HEK293 (cell line): Measurements from ENCODE around the gene KLHL8.

Experiments
- CTCF ChIA-PET: fragments of 350-600 bp; formaldehyde crosslinking; extraction: SDS; loops from one replicate; lab custom pipeline; 2021; ENCODE audit warnings: antibody characterized with exemption; lab: Yijun Ruan, JAX
- POLR2A ChIA-PET: fragments of 300-600 bp; formaldehyde crosslinking; extraction: SDS; loops from one replicate; lab custom pipeline; 2020; ENCODE audit warnings: antibody characterized with exemption, inconsistent platforms; lab: Yijun Ruan, JAX
- H3K27ac ChIP-seq: fragments of 200-500 bp; sonication (Bioruptor generic); 2 replicates; pipeline ENCODE4 v1.5.1; 2014; ENCODE audit warnings: low read depth, low read length, control low read depth, inconsistent platforms; ENCODE audit errors: extremely low read depth
- H3K36me3 ChIP-seq, 2 experiments: fragments of 200-500 bp in 1 of 2; sonication (Bioruptor generic) in 1 of 2; 1 replicate in 1 of 2; 2 replicates in 1 of 2; pipeline ENCODE4 v1.5.1; 2014 to 2017; ENCODE audit warnings: inconsistent platforms in 2 of 2, low read length in 2 of 2; ENCODE audit not compliant: control insufficient read depth in 2 of 2, insufficient read depth in 1 of 2
- H3K4me1 ChIP-seq: fragments of 200-500 bp; sonication (Bioruptor generic); 2 replicates; pipeline ENCODE4 v1.5.1; 2014; ENCODE audit warnings: mild to moderate bottlenecking, low read length, inconsistent platforms; ENCODE audit not compliant: control insufficient read depth, insufficient read depth
- H3K4me3 ChIP-seq: 2 replicates; pipeline ENCODE4 v1.5.1; 2011; ENCODE audit warnings: low read depth, mild to moderate bottlenecking, control low read depth, low read length, moderate library complexity
- H3K9me3 ChIP-seq: fragments of 200-500 bp; sonication (Bioruptor generic); 2 replicates; pipeline ENCODE4 v1.5.1; 2014; ENCODE audit warnings: low read depth, low read length, inconsistent platforms; ENCODE audit not compliant: control insufficient read depth, insufficient read depth
- GFI1B ChIP-seq: fragments of 450-650 bp; formaldehyde crosslinking; IDR thresholded peaks from 2 replicates; pipeline ENCODE4 v1.5.1; 2016; ENCODE audit warnings: missing biosample characterization, missing genetic modification characterization
- KLF8 ChIP-seq: fragments of 450-650 bp; formaldehyde crosslinking; IDR thresholded peaks from 2 replicates; pipeline ENCODE4 v1.5.1; 2016; ENCODE audit warnings: missing biosample characterization, missing genetic modification characterization
- ZFP41 ChIP-seq: fragments of 450-650 bp; formaldehyde crosslinking; IDR thresholded peaks from 2 replicates; pipeline ENCODE4 v1.5.1; 2016; ENCODE audit warnings: missing biosample characterization, missing genetic modification characterization, borderline replicate concordance
- ZNF112 ChIP-seq: fragments of 450-650 bp; formaldehyde crosslinking; IDR thresholded peaks from 2 replicates; pipeline ENCODE4 v1.5.0; 2017; ENCODE audit warnings: missing biosample characterization, missing genetic modification characterization
- ZNF146 ChIP-seq: fragments of 450-650 bp; formaldehyde crosslinking; IDR thresholded peaks from 2 replicates; pipeline ENCODE4 v1.5.1; 2016; ENCODE audit warnings: missing biosample characterization, missing genetic modification characterization
- ZNF16 ChIP-seq: fragments of 450-650 bp; formaldehyde crosslinking; IDR thresholded peaks from 2 replicates; pipeline ENCODE4 v1.5.1; 2016; ENCODE audit warnings: low read depth, missing biosample characterization, missing genetic modification characterization
- ZNF174 ChIP-seq: fragments of 450-650 bp; formaldehyde crosslinking; IDR thresholded peaks from 2 replicates; pipeline ENCODE4 v1.5.0; 2017; ENCODE audit warnings: missing biosample characterization, mild to moderate bottlenecking, missing genetic modification characterization
- ZNF214 ChIP-seq: fragments of 450-650 bp; formaldehyde crosslinking; IDR thresholded peaks from 2 replicates; pipeline ENCODE4 v1.5.1; 2017; ENCODE audit warnings: missing biosample characterization, mild to moderate bottlenecking, missing genetic modification characterization, borderline replicate concordance
- ZNF274 ChIP-seq, 2 experiments: fragments of 200-500 bp in 1 of 2; fragments of 450-650 bp in 1 of 2; sonication (Bioruptor generic) in 1 of 2; formaldehyde crosslinking in 1 of 2; IDR thresholded peaks; 2 replicates each; pipeline versions ENCODE4 v1.5.1 to v1.6.1; 2014 to 2016; ENCODE audit warnings: borderline replicate concordance in 1 of 2, inconsistent platforms in 1 of 2, low read length in 1 of 2, missing biosample characterization in 1 of 2, missing genetic modification characterization in 1 of 2
- ZNF350 ChIP-seq: fragments of 450-650 bp; formaldehyde crosslinking; IDR thresholded peaks from 2 replicates; pipeline ENCODE4 v1.5.0; 2017; ENCODE audit warnings: missing biosample characterization, mild to moderate bottlenecking, missing genetic modification characterization
- ZNF354C ChIP-seq: fragments of 450-650 bp; formaldehyde crosslinking; IDR thresholded peaks from 2 replicates; pipeline ENCODE4 v1.5.1; 2016; ENCODE audit warnings: missing biosample characterization, missing genetic modification characterization, low read depth, borderline replicate concordance
- ZNF48 ChIP-seq: fragments of 450-650 bp; formaldehyde crosslinking; IDR thresholded peaks from 2 replicates; pipeline ENCODE4 v1.5.1; 2016; ENCODE audit warnings: missing biosample characterization, missing genetic modification characterization
- ZNF510 ChIP-seq: fragments of 450-650 bp; formaldehyde crosslinking; IDR thresholded peaks from 2 replicates; pipeline ENCODE4 v1.5.1; 2018; ENCODE audit warnings: mild to moderate bottlenecking, missing genetic modification characterization, missing biosample characterization; ENCODE audit not compliant: insufficient replicate concordance
- ZNF518A ChIP-seq: fragments of 450-650 bp; formaldehyde crosslinking; conservative IDR thresholded peaks from 2 replicates; pipeline ENCODE4 v1.5.1; 2016; ENCODE audit warnings: low read depth, missing biosample characterization, missing genetic modification characterization
- ZNF670 ChIP-seq: fragments of 450-650 bp; formaldehyde crosslinking; IDR thresholded peaks from 2 replicates; pipeline ENCODE4 v1.5.1; 2016; ENCODE audit warnings: missing biosample characterization, missing genetic modification characterization, low read depth
- ZNF701 ChIP-seq: fragments of 450-650 bp; formaldehyde crosslinking; IDR thresholded peaks from 2 replicates; pipeline ENCODE4 v1.5.1; 2016; ENCODE audit warnings: missing biosample characterization, missing genetic modification characterization
- ZXDB ChIP-seq: fragments of 450-650 bp; formaldehyde crosslinking; IDR thresholded peaks from 2 replicates; pipeline ENCODE4 v1.5.1; 2016; ENCODE audit warnings: missing biosample characterization, missing genetic modification characterization
- TF ChIP-seq, protein P1 (sequence below): fragments of 450-650 bp; formaldehyde crosslinking; IDR thresholded peaks from 2 replicates; pipeline ENCODE4 v1.5.1; 2016; ENCODE audit warnings: missing biosample characterization, missing genetic modification characterization

Gene KLHL8

DNA sequence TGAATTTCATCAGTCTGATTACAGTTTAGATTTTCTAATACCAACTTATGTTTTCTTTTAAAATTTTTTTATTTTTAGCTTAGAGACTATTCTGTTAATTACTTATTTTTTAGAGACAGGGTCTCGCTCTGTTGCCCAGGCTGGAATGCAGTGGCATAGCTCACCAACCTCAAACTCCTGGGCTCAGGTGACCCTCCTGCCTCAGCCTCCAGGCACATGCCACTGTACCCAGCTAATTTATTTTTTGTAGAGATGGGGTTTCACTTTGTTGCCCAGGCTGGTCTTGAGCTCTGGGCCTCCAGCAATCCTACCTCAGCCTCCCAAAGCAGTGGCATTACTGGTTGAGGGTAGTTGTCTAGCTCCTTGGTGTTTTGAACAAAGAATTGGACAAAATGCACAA lies 102.0 kb downstream of the KLHL8 start:
- ChIA-PET POLR2A (no interaction called here), CTCF (interaction anchor here (0.9 to 1.4 kb wide), 3 partner anchors 13 to 196 kb away, joined by 3 to 4 read pairs (median 4); no protein-coding TSS in a partner anchor)

GRCh38 chr4:87117732-87118075 lies 102.7 kb downstream of the KLHL8 start:
- Histone ChIP-seq H3K27ac (no peak overlapping the region), H3K4me3 (no peak overlapping the region)
- CTCF ChIA-PET: no interaction called here
- TF ChIP-seq ZFP41 (tag by site-specific recombination): no peak
- no peak for TF ChIP-seq ZXDB
- TF ChIP-seq ZNF518A (tag by site-specific recombination): no peak
- TF ChIP-seq, protein P1, sequence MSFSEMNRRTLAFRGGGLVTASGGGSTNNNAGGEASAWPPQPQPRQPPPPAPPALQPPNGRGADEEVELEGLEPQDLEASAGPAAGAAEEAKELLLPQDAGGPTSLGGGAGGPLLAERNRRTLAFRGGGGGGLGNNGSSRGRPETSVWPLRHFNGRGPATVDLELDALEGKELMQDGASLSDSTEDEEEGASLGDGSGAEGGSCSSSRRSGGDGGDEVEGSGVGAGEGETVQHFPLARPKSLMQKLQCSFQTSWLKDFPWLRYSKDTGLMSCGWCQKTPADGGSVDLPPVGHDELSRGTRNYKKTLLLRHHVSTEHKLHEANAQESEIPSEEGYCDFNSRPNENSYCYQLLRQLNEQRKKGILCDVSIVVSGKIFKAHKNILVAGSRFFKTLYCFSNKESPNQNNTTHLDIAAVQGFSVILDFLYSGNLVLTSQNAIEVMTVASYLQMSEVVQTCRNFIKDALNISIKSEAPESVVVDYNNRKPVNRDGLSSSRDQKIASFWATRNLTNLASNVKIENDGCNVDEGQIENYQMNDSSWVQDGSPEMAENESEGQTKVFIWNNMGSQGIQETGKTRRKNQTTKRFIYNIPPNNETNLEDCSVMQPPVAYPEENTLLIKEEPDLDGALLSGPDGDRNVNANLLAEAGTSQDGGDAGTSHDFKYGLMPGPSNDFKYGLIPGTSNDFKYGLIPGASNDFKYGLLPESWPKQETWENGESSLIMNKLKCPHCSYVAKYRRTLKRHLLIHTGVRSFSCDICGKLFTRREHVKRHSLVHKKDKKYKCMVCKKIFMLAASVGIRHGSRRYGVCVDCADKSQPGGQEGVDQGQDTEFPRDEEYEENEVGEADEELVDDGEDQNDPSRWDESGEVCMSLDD (tag by site-specific recombination): no peak
- TF ChIP-seq ZNF510 (tag by site-specific recombination): no peak
- no peak for TF ChIP-seq ZNF354C (tag by site-specific recombination)
- no peak for TF ChIP-seq ZNF48 (tag by site-specific recombination)
- no peak for TF ChIP-seq ZNF146 (tag by site-specific recombination)
- no peak for TF ChIP-seq ZNF214 (tag by site-specific recombination)
- no peak for TF ChIP-seq ZNF16
- TF ChIP-seq, all 188 proteins: peak for 0
- Histone ChIP-seq H3K4me1 (no peaks in the 10 kb centered on the region), H3K9me3 (no peaks in the 10 kb centered on the region), H3K36me3 (peaks cover 0 to 46% of the 10 kb centered on the region in 2 experiments; a peak in 1 of 3 replicates)
- POLR2A ChIA-PET: no interaction called here

More for the DNA sequence above, 102.0 kb downstream of the KLHL8 start:
- no peaks in the 10 kb centered on the region for H3K4me1 ChIP-seq
- H3K9me3 ChIP-seq: no peaks in the 10 kb centered on the region
- no peak overlapping the region for H3K4me3 ChIP-seq
- no peak for TF ChIP-seq ZNF174 (tag by site-specific recombination)
- no peak for TF ChIP-seq ZNF518A (tag by site-specific recombination)
- TF ChIP-seq GFI1B: no peak
- TF ChIP-seq ZNF701 (tag by site-specific recombination): no peak
- TF ChIP-seq ZNF670 (tag by site-specific recombination): no peak
- no peak for TF ChIP-seq KLF8
- no peak for TF ChIP-seq ZNF112 (tag by site-specific recombination)
- TF ChIP-seq ZNF274 (IDR thresholded peaks at IDR 0.05; ENCODE audit: low read length): no peak
- no peak for TF ChIP-seq ZNF274 (tag by site-specific recombination; IDR thresholded peaks at IDR 0.05; ENCODE audit: borderline replicate concordance)
- no peak for TF ChIP-seq ZNF350
- H3K27ac ChIP-seq: no peak overlapping the region
- peaks cover 0 to 41% of the 10 kb centered on the region in 2 experiments; a peak in 1 of 3 replicates for H3K36me3 ChIP-seq
